ENCODE measurements around the gene ANKRD28.

DNA sequence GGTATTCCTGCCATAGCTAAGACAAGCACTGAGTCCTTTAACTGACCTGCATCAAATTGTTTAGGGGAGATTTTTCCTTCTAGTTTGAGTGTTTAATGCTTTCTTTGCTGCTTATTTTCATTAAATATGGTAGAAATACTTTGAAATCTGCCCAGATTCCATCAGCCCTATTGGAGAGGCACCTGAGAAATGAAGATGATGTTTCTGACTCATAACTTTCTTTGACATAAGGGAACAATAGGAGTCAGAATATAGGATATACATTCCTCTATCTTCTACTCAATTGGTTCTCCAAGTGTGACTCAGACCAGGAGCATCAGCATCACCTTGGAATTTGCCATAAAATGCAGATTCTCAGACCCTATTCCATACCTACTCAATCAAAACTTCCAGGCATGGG lies 168.8 kb downstream of the ANKRD28 start:
- TF ChIP-seq POLR2A (IDR thresholded peaks at IDR 0.05; ENCODE audit: borderline replicate concordance, extremely low read depth, insufficient read depth, insufficient read length) (no peak), SP1 (IDR thresholded peaks at IDR 0.05; ENCODE audit: low read depth) (no peak), ZNF274 (IDR thresholded peaks at IDR 0.05; ENCODE audit: low read depth, low read length) (no peak), EZH2 (IDR thresholded peaks at IDR 0.05) (no peak), ZFX (IDR thresholded peaks at IDR 0.05) (no peak), RAD21 (IDR thresholded peaks at IDR 0.05; ENCODE audit: low read depth) (no peak), EZH2phosphoT487 (IDR thresholded peaks at IDR 0.05; ENCODE audit: borderline replicate concordance) (no peak), POLR2AphosphoS5 (IDR thresholded peaks at IDR 0.05; ENCODE audit: low read depth, low read length) (no peak), YY1 (IDR thresholded peaks at IDR 0.05; ENCODE audit: extremely low read depth, insufficient replicate concordance, low read depth, low read length) (no peak), CEBPB (IDR thresholded peaks at IDR 0.05; ENCODE audit: low read depth) (no peak)
- TF ChIP-seq, protein P1, sequence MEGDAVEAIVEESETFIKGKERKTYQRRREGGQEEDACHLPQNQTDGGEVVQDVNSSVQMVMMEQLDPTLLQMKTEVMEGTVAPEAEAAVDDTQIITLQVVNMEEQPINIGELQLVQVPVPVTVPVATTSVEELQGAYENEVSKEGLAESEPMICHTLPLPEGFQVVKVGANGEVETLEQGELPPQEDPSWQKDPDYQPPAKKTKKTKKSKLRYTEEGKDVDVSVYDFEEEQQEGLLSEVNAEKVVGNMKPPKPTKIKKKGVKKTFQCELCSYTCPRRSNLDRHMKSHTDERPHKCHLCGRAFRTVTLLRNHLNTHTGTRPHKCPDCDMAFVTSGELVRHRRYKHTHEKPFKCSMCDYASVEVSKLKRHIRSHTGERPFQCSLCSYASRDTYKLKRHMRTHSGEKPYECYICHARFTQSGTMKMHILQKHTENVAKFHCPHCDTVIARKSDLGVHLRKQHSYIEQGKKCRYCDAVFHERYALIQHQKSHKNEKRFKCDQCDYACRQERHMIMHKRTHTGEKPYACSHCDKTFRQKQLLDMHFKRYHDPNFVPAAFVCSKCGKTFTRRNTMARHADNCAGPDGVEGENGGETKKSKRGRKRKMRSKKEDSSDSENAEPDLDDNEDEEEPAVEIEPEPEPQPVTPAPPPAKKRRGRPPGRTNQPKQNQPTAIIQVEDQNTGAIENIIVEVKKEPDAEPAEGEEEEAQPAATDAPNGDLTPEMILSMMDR (IDR thresholded peaks at IDR 0.05 in 2 of 3, conservative IDR thresholded peaks at IDR 0.05 in 1 of 3; ENCODE audit: borderline replicate concordance in 1 of 3, insufficient read depth in 1 of 3, low read depth in 2 of 3, low read length in 2 of 3): no peak
- TF ChIP-seq, protein P2, sequence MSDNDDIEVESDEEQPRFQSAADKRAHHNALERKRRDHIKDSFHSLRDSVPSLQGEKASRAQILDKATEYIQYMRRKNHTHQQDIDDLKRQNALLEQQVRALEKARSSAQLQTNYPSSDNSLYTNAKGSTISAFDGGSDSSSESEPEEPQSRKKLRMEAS (IDR thresholded peaks at IDR 0.05): no peak
- TF ChIP-seq, protein P3, sequence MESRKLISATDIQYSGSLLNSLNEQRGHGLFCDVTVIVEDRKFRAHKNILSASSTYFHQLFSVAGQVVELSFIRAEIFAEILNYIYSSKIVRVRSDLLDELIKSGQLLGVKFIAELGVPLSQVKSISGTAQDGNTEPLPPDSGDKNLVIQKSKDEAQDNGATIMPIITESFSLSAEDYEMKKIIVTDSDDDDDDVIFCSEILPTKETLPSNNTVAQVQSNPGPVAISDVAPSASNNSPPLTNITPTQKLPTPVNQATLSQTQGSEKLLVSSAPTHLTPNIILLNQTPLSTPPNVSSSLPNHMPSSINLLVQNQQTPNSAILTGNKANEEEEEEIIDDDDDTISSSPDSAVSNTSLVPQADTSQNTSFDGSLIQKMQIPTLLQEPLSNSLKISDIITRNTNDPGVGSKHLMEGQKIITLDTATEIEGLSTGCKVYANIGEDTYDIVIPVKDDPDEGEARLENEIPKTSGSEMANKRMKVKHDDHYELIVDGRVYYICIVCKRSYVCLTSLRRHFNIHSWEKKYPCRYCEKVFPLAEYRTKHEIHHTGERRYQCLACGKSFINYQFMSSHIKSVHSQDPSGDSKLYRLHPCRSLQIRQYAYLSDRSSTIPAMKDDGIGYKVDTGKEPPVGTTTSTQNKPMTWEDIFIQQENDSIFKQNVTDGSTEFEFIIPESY (IDR thresholded peaks at IDR 0.05; ENCODE audit: extremely low read depth, insufficient replicate concordance, low read length): no peak
